ENCODE data around the gene CDH18. TPM values are rescaled to one million over a fixed set of nuclear protein-coding genes. Genes with fewer than 3 reads are reported as not detected.

CDH18 gene
- total RNA-seq, 1 donor from 2014 or later, result not detected

- H3K27ac Mint-ChIP-seq, result no peak overlapping the region
- no peak overlapping the region for H3K4me3 Mint-ChIP-seq
- H3K4me1 Mint-ChIP-seq (ENCODE audit: low read depth), result no peaks in the 10 kb centered on the region
- intact Hi-C loops (cut with micrococcal nuclease), result no loop called here
- DNase-seq (ENCODE audit: low spot score), result no peak
- no peaks in the 10 kb centered on the region for H3K36me3 Mint-ChIP-seq (ENCODE audit: low read depth)
- H3K9me3 Mint-ChIP-seq, result peaks cover 17% of the 10 kb centered on the region
- H3K27me3 Mint-ChIP-seq (ENCODE audit: insufficient read depth), result no peaks in the 10 kb centered on the region
Observed at GRCh38 chr5:19497229-19497815, 490.7 kb downstream of the CDH18 start.

- H3K36me3 Mint-ChIP-seq (ENCODE audit: low read depth), result no peaks in the 10 kb centered on the region
- H3K4me3 Mint-ChIP-seq, result no peak overlapping the region
- intact Hi-C loops (cut with micrococcal nuclease), result no loop called here
- peaks cover 16% of the 10 kb centered on the region for H3K9me3 Mint-ChIP-seq
- H3K27ac Mint-ChIP-seq, result no peak overlapping the region
- DNase-seq (ENCODE audit: low spot score), result no peak
- no peaks in the 10 kb centered on the region for H3K4me1 Mint-ChIP-seq (ENCODE audit: low read depth)
- H3K27me3 Mint-ChIP-seq (ENCODE audit: insufficient read depth), result no peaks in the 10 kb centered on the region
Observed at GRCh38 chr5:19496056-19496455, 491.9 kb downstream of the CDH18 start.

GRCh38 chr5:19492861-19493260, 495.1 kb downstream of the CDH18 start:
- Mint-ChIP-seq H3K36me3 (ENCODE audit: low read depth) (no peaks in the 10 kb centered on the region), H3K9me3 (peaks cover 18% of the 10 kb centered on the region), H3K4me1 (ENCODE audit: low read depth) (no peaks in the 10 kb centered on the region), H3K4me3 (no peak overlapping the region), H3K27ac (no peak overlapping the region), H3K27me3 (ENCODE audit: insufficient read depth) (no peaks in the 10 kb centered on the region)
- intact Hi-C loops (cut with micrococcal nuclease), result no loop called here
- DNase-seq (ENCODE audit: low spot score), result no peak

- no peaks in the 10 kb centered on the region for H3K27me3 Mint-ChIP-seq (ENCODE audit: insufficient read depth)
- intact Hi-C loops (cut with micrococcal nuclease), result no loop called here
- no peak overlapping the region for H3K27ac Mint-ChIP-seq
- no peak for DNase-seq (ENCODE audit: low spot score)
- H3K4me1 Mint-ChIP-seq (ENCODE audit: low read depth), result no peaks in the 10 kb centered on the region
- H3K36me3 Mint-ChIP-seq (ENCODE audit: low read depth), result no peaks in the 10 kb centered on the region
- no peak overlapping the region for H3K4me3 Mint-ChIP-seq
- peaks cover 23% of the 10 kb centered on the region for H3K9me3 Mint-ChIP-seq
Observed at GRCh38 chr5:19488786-19489185, 499.2 kb downstream of the CDH18 start.

- no peak overlapping the region for H3K27ac Mint-ChIP-seq
- H3K4me3 Mint-ChIP-seq, result no peak overlapping the region
- DNase-seq (ENCODE audit: low spot score), result no peak
- H3K4me1 Mint-ChIP-seq (ENCODE audit: low read depth), result no peaks in the 10 kb centered on the region
- no peaks in the 10 kb centered on the region for H3K36me3 Mint-ChIP-seq (ENCODE audit: low read depth)
- H3K27me3 Mint-ChIP-seq (ENCODE audit: insufficient read depth), result no peaks in the 10 kb centered on the region
- peaks cover 34% of the 10 kb centered on the region for H3K9me3 Mint-ChIP-seq
- intact Hi-C loops (cut with micrococcal nuclease), result no loop called here
Observed at GRCh38 chr5:19487480-19487879, 500.5 kb downstream of the CDH18 start.

- Mint-ChIP-seq H3K27me3 (ENCODE audit: insufficient read depth) (no peaks in the 10 kb centered on the region), H3K36me3 (ENCODE audit: low read depth) (no peaks in the 10 kb centered on the region), H3K4me1 (ENCODE audit: low read depth) (no peaks in the 10 kb centered on the region), H3K27ac (no peak overlapping the region), H3K9me3 (peaks cover 18% of the 10 kb centered on the region), H3K4me3 (no peak overlapping the region)
- intact Hi-C loops (cut with micrococcal nuclease), result no loop called here
- DNase-seq (ENCODE audit: low spot score), result no peak
Observed at GRCh38 chr5:19479562-19479961, 508.4 kb downstream of the CDH18 start.

- no peak for DNase-seq (ENCODE audit: low spot score)
- Mint-ChIP-seq H3K27me3 (ENCODE audit: insufficient read depth) (no peaks in the 10 kb centered on the region), H3K4me3 (no peak overlapping the region), H3K27ac (no peak overlapping the region), H3K4me1 (ENCODE audit: low read depth) (no peaks in the 10 kb centered on the region), H3K36me3 (ENCODE audit: low read depth) (no peaks in the 10 kb centered on the region), H3K9me3 (peaks cover 14% of the 10 kb centered on the region)
- intact Hi-C loops (cut with micrococcal nuclease), result no loop called here
Observed at GRCh38 chr5:19462019-19462418, 526.0 kb downstream of the CDH18 start.

GRCh38 chr5:19424506-19424905, 563.5 kb downstream of the CDH18 start:
- intact Hi-C loops (cut with micrococcal nuclease), result no loop called here
- no peak overlapping the region for H3K4me3 Mint-ChIP-seq

More at GRCh38 chr5:19424506-19424905, 563.5 kb downstream of the CDH18 start:
- Mint-ChIP-seq H3K27ac (no peak overlapping the region), H3K36me3 (ENCODE audit: low read depth) (no peaks in the 10 kb centered on the region), H3K9me3 (no peaks in the 10 kb centered on the region), H3K4me1 (ENCODE audit: low read depth) (no peaks in the 10 kb centered on the region), H3K27me3 (ENCODE audit: insufficient read depth) (no peaks in the 10 kb centered on the region)
- DNase-seq (ENCODE audit: low spot score), result no peak

Measured in activated T-helper 1 cell treated with anti-CD3 and anti-CD28 coated beads, Interleukin-12 subunit alpha, Interleukin-12 subunit beta, Interleukin-2, Interleukin-4 antibody, amounts not matched to agents 30 ng/mL and 10 ng/mL and 1 ng/mL, durations not matched to agents 14 hours and 24 hours and 36 hours (primary cell).